Measurements from ENCODE around the gene PEAK1. TPM values are rescaled to one million over a fixed set of nuclear protein-coding genes. Genes with fewer than 3 reads are reported as not detected.

PEAK1 gene
- total RNA-seq, 1 donor from 2014 or later: 34.2 TPM

- no peak overlapping the region for H3K27ac Mint-ChIP-seq
- peaks cover 16% of the 10 kb centered on the region for H3K36me3 Mint-ChIP-seq (ENCODE audit: low read depth)
- peaks cover 21% of the 10 kb centered on the region for H3K9me3 Mint-ChIP-seq
- H3K4me3 Mint-ChIP-seq: no peak overlapping the region
- no peak for TF ChIP-seq CTCF (IDR thresholded peaks at IDR 0.05)
- ChIA-PET POLR2A (no interaction called here), CTCF (no interaction called here)
- intact Hi-C loops (cut with micrococcal nuclease): no loop called here
- peaks cover 24% of the 10 kb centered on the region for H3K4me1 Mint-ChIP-seq
- DNase-seq: no peak
- no peaks in the 10 kb centered on the region for H3K27me3 Mint-ChIP-seq
- no peak for ATAC-seq (ENCODE audit: low read depth)
Observed at GRCh38 chr15:77393471-77393840, 26.4 kb downstream of the PEAK1 start.

GRCh38 chr15:77392762-77393470, 27.0 kb downstream of the PEAK1 start:
- intact Hi-C loops (cut with micrococcal nuclease): no loop called here
- Mint-ChIP-seq H3K36me3 (ENCODE audit: low read depth) (peaks cover 11% of the 10 kb centered on the region), H3K4me1 (peaks cover 27% of the 10 kb centered on the region), H3K4me3 (no peak overlapping the region), H3K27ac (no peak overlapping the region), H3K27me3 (no peaks in the 10 kb centered on the region), H3K9me3 (peaks cover 17% of the 10 kb centered on the region)
- ATAC-seq (ENCODE audit: low read depth): no peak
- no peak for DNase-seq
- ChIA-PET POLR2A (no interaction called here), CTCF (no interaction called here)
- no peak for TF ChIP-seq CTCF (IDR thresholded peaks at IDR 0.05)

- Mint-ChIP-seq H3K4me1 (peaks cover 36% of the 10 kb centered on the region), H3K27ac (no peak overlapping the region), H3K36me3 (ENCODE audit: low read depth) (peaks cover 9% of the 10 kb centered on the region), H3K4me3 (no peak overlapping the region), H3K27me3 (no peaks in the 10 kb centered on the region), H3K9me3 (peaks cover 9% of the 10 kb centered on the region)
- intact Hi-C loops (cut with micrococcal nuclease): no loop called here
- TF ChIP-seq CTCF (IDR thresholded peaks at IDR 0.05): no peak
- ChIA-PET CTCF (no interaction called here), POLR2A (no interaction called here)
- no peak for ATAC-seq (ENCODE audit: low read depth)
- no peak for DNase-seq
Observed at GRCh38 chr15:77391372-77391951, 28.4 kb downstream of the PEAK1 start.

GRCh38 chr15:77387365-77388105, 32.4 kb downstream of the PEAK1 start:
- DNase-seq: no peak
- peaks cover 53% of the 10 kb centered on the region for H3K4me1 Mint-ChIP-seq
- no peak overlapping the region for H3K27ac Mint-ChIP-seq
- intact Hi-C loops (cut with micrococcal nuclease): no loop called here
- no peaks in the 10 kb centered on the region for H3K27me3 Mint-ChIP-seq
- no peak for TF ChIP-seq CTCF (IDR thresholded peaks at IDR 0.05)
- H3K4me3 Mint-ChIP-seq: no peak overlapping the region
- no peak for ATAC-seq (ENCODE audit: low read depth)
- ChIA-PET CTCF (no interaction called here), POLR2A (interaction anchor here (0.7 kb wide), 1 partner anchor 19 kb away, joined by 5 read pairs; no protein-coding TSS in a partner anchor)
- H3K9me3 Mint-ChIP-seq: no peaks in the 10 kb centered on the region
- no peaks in the 10 kb centered on the region for H3K36me3 Mint-ChIP-seq (ENCODE audit: low read depth)

- POLR2A ChIA-PET: no interaction called here
- Mint-ChIP-seq H3K27me3 (no peaks in the 10 kb centered on the region), H3K27ac (no peak overlapping the region), H3K4me1 (peaks cover 51% of the 10 kb centered on the region), H3K36me3 (ENCODE audit: low read depth) (no peaks in the 10 kb centered on the region), H3K4me3 (no peak overlapping the region), H3K9me3 (no peaks in the 10 kb centered on the region)
- CTCF ChIA-PET: no interaction called here
- intact Hi-C loops (cut with micrococcal nuclease): no loop called here
- DNase-seq (no peak), ATAC-seq (ENCODE audit: low read depth) (no peak)
- TF ChIP-seq CTCF (IDR thresholded peaks at IDR 0.05): no peak
Observed at GRCh38 chr15:77386626-77387025, 33.3 kb downstream of the PEAK1 start.
